ENCODE measurements around the gene HSCB.
"Not testable (repeated sequence)": the region's sequence is repeated elsewhere in the genome, so short reads cannot be mapped to it uniquely, and the experiment has no call there.

The HSCB gene

GRCh38 chr22:28738876-28739275 lies 3.0 kb upstream of the HSCB start:
- not testable (repeated sequence) for DNase-seq (ENCODE audit: low read depth in 2 of 2)

DNA sequence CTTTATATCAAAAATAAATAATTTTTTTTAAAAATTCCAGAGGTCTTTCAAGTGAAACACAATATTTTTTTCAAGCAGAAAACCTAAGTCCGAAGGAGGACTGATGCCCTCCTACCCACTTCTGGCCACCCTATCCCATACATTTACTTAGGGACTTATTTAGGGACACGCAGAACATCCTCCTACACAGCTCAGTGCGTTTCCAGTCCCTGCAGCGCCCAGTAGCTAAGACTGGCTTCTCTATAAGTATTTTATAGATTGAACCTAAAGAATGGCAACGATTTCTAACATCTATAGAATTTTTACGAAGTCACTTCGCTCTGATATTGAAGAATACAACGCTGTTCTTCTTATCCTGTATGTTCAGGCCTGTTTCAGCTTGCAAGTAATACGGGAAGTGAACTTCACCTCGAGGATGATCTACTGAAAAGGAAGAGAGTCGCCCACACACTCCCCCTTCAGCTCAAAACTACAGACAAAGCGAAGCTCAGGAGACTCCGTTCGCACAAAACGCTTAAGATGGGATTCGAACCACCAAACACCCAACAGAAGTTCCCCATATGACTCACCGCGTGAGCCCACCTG lies 547 bp upstream of the HSCB start:
- DNase-seq (ENCODE audit: low read depth in 2 of 2): no peak

DNA sequence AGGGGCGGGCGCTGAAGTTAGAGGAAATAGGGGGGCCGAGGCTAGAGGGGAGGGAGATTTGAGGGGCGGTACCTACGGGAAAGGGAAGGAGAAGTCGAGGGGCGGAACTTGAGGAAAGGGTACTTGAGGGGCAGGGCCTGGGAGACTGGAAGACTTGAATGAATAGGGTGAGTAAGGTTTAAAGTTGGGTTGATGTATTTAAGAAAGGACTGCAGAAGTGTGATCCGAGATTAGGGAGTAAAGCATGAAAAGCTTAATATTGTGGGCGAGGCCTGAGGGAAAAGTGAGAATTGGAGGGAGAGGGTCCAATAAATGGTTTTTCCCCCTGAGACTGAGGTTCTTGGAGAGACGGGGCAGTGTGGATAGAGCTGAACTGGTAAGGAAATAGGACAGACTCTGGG lies 723 bp downstream of the HSCB start:
- no peak for DNase-seq (ENCODE audit: low read depth in 2 of 2)

GRCh38 chr22:28743852-28744251 lies 2.0 kb downstream of the HSCB start:
- no peak for DNase-seq (ENCODE audit: low read depth in 2 of 2)

GRCh38 chr22:28750471-28750881 lies 8.6 kb downstream of the HSCB start:
- no peak for DNase-seq (ENCODE audit: low read depth in 2 of 2)

GRCh38 chr22:28754512-28754911 lies 12.7 kb downstream of the HSCB start:
- not testable (repeated sequence) for DNase-seq (ENCODE audit: low read depth in 2 of 2)

- no peak for DNase-seq (ENCODE audit: low read depth in 2 of 2)
Measured at GRCh38 chr22:28759861-28760560, 18.2 kb downstream of the HSCB start.

GRCh38 chr22:28761449-28761755 lies 19.6 kb downstream of the HSCB start:
- DNase-seq (ENCODE audit: low read depth in 2 of 2): no peak

DNA sequence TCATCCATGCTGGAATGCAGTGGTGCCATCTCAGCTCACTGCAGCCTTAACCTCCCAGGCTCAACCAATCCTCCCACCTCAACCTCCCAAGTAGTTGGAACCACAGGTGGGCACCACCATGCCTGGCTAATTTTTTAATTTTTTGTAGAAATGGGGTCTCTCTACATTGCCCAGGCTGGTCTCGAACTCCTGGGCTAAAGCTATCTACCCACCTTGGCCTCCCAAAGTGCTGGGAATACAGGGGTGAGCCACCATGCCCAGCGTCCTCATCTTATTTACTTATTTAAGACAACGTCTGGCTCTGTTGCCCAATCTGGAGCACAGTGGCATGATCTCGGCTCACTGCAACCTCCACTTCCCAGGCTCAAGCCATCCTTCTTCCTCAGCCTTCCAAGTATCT lies 20.2 kb downstream of the HSCB start:
- not testable (repeated sequence) for DNase-seq (ENCODE audit: low read depth in 2 of 2)

DNA sequence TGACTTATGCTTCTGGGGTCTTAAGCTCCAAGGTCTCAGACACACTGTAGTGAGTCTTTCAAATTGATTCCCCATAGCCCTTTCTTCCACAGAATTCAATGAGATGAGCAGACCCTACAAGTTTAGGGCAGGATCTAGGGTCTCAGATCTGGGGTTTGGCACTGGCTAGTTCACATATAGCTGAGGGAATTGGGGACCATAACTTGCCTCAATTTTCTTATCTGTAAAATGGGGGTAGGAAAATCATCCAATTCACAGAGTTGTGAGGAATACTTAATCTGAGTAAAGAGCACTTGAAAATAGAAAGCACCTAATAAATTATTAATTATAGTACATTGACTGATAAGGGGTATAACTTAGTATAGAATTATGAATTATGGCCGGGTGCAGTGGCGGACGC lies 24.8 kb downstream of the HSCB start:
- DNase-seq (ENCODE audit: low read depth in 2 of 2): no peak

GRCh38 chr22:28768701-28769393 lies 27.0 kb downstream of the HSCB start:
- no peak for DNase-seq (ENCODE audit: low read depth in 2 of 2)

- DNase-seq (ENCODE audit: low read depth in 2 of 2): no peak
Measured at GRCh38 chr22:28769394-28770085, 27.7 kb downstream of the HSCB start.

DNA sequence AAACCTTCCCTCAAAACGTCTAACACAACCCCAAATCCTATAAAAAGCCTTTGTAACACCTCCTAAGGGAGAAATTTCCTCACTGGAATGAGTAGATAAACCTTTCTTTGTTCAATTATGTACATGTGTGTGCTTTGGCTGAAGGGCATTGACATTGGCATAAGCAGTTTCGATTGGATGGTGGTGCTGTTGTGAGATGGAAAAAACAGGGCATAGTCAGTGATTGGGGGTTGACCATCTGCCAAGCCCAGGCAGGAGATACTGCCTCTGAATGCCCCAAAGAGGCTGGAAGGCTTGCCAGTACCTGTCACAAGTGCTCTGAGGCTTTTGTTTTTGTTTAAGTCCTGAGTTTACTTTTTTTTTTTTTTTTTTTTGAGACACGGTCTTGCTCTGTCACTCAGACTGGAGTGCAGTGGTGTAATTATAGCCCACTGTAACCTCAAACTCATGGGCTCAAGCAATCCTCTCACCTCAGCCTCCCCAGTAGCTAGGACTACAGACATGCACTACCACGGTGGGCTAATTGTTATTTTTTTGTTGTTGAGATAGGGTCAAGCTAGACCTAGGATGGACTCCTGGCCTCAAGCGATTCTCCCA lies 29.5 kb downstream of the HSCB start:
- no peak for DNase-seq (ENCODE audit: low read depth in 2 of 2)

DNA sequence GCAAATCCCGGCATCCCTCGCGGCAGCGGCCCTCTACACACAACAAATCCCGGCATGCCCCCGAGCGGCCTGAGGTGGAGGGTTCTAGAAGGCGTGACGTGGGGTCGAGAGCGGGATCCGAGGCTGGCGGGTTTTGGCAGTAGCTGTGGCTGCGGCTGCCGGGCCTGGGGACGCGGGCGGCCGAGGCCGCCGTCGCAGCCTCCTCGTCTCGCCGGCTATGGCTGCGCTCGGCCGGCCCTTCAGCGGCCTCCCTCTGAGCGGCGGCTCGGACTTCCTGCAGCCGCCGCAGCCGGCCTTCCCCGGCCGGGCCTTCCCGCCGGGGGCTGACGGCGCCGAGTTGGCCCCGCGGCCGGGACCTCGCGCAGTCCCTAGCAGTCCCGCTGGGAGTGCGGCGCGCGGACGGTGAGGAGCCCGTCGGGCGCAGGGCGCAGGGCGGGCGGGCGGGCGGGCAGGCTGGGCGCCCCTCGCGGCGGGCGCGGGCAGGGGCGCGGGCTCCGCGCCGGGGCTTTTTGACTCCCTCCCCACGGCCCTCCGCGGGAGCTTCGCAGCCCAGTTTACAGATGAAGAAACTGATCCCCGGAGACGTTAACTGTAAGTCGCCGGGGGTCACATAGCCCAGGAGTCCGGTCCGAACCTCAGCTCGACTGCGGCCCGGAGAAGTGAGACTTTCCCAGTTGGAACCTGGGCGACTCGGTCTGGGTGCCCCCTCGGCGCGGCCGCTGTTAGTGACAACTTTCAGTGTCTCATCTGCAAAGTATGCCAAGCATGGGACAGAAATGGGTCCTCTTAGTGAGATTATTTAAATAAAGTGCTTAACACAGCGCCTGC lies 31.0 kb downstream of the HSCB start, which contains the start of gene CCDC117:
Gene CCDC117, plus strand, starts transcription at position 63 of the 828 bp plus-strand sequence. Its CDS starts 155 bp downstream, at position 218.
- DNase-seq (ENCODE audit: low read depth in 2 of 2): peak; percentile 83 to 84

DNA sequence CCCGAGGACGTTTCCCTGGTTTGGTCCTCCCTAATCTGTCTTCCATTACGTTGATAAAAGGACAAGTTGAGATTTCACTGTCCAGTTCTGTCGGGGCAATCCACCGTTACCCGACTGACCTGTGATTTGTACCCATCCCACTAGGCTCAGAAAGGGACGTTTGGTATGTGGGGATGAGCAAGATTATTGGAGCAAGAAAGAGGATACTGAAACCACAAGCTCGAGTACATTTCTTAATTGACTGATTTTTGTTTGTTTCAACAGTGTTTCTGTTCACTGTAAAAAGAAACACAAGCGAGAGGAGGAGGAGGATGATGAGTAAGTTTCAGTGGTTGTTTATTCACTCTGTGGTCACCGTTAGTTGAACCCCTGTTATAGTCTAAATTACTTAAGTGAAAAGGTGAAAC lies 31.6 kb downstream of the HSCB start:
- no peak for DNase-seq (ENCODE audit: low read depth in 2 of 2)

- no peak for DNase-seq (ENCODE audit: low read depth in 2 of 2)
Measured at GRCh38 chr22:28774378-28774777, 32.5 kb downstream of the HSCB start.

DNA sequence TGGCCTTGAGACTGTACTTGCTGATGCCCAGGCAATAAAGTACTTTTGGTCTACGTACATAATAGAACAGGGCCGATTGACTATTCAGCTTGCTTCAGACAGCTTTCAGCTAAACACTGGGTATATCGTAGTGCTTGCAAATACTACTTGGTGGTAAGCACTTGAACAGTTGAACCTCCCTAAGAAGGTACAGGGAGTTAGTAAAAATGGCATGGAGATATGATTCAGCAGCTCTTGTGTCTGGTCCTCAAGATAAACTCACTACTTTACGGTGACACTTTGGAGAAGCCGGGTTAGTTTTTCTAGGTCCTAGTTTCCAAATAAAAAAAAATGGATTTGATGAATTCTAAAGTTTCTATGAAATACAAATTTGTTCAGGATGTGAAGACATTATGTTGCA lies 38.0 kb downstream of the HSCB start:
- no peak for DNase-seq (ENCODE audit: low read depth in 2 of 2)

- DNase-seq (ENCODE audit: low read depth in 2 of 2): no peak
Measured at GRCh38 chr22:28780296-28780695, 38.5 kb downstream of the HSCB start.

DNA sequence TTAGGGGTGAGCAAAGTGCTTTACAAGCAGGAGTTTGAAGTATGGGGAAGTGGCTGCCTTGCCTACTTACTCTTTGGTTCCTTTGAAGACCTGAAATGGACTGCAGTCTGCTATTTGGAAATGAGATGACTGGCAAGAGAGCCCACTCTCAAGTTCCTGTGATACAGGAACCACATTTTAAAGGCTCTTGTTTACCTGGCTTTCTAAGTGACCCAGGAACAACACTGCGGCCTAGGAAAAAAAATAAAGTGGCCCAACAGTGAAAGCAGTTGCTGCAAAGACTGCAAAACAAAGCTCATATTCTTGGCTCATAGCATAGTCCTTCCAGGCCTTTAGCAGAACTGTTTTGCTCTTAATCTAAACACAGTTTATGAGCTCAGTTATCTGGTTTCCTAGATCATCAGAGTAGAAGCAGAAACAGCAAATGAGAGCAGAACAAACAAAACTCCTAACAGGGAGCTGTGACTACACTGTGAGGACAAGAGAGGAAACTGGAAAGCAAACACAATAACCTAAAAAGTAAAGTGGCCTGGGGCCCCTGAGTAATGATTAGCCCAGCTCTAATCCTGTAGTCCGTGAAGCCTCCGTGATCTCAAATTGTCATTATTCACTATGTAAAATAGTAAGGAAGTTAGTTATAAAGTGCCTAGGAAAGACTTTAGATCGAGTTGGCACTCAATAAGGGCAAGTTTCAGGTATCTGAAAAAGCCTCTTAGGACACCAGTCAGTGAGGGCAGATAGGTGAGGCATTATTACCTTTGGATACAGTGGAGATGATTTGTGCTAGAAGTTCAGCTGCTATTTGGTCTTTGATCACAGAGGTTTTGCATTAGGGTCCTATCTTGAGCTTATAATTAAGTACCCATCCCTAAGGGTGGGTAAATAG lies 42.2 kb downstream of the HSCB start:
- DNase-seq (ENCODE audit: low read depth in 2 of 2): no peak

DNA sequence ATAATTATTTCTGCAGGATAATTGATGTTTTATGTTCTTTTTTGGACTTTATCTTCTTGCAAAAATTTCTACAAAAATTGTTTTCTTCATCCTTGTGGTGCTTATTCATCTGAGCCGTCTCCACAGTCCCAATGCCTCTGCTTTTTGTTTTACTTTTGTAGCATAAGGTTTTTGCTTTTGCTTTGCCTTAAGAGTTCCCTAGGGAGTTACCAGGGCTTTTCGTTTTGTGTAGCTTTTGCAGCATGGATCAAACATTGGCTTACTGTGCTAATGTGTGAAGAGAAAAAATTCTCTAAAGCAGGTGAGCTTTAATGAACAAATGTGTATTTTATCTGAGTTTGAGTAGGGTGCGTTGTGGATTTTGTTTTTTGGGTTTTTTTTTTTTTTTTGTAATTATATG lies 46.8 kb downstream of the HSCB start:
- no peak for DNase-seq (ENCODE audit: low read depth in 2 of 2)
